CD14-positive monocyte (primary cell): ENCODE measurements around the gene COL6A1. TPM values are rescaled to one million over a fixed set of nuclear protein-coding genes. Genes with fewer than 3 reads are reported as not detected.

Experiments used
- DNase-seq, 3 donors: peaks; one replicate each; pipeline ENCODE4 v3.0.0-alpha.2; 2011 to 2022
- H2AFZ ChIP-seq: 2 replicates; pipeline ENCODE4 v1.6.0; 2012; ENCODE audit warnings: mild to moderate bottlenecking, low read depth, low read length, inconsistent platforms; ENCODE audit not compliant: insufficient read depth, poor library complexity, severe bottlenecking
- H3K27ac ChIP-seq, 2 donors: 1 replicate in 1 of 2; 2 replicates in 1 of 2; pipeline ENCODE4 v1.5.1; 2012 to 2013; ENCODE audit warnings: low read length in 2 of 2, control low read depth in 1 of 2, inconsistent platforms in 1 of 2, low read depth in 1 of 2, mild to moderate bottlenecking in 1 of 2
- H3K27me3 ChIP-seq, 2 donors: one replicate each; pipeline versions ENCODE4 v1.6.0 to v1.6.1; 2011 to 2013; ENCODE audit warnings: low read length in 2 of 2; ENCODE audit not compliant: control insufficient read depth in 2 of 2, insufficient read depth in 2 of 2
- H3K36me3 ChIP-seq, 2 donors: replicated peaks in 1 of 2; 1 replicate in 1 of 2; 2 replicates in 1 of 2; pipeline versions ENCODE4 v1.5.1 to v1.6.1; 2012 to 2013; ENCODE audit warnings: low read length in 2 of 2, control low read depth in 1 of 2, inconsistent platforms in 1 of 2, mild to moderate bottlenecking in 1 of 2; ENCODE audit not compliant: insufficient read depth in 2 of 2, control insufficient read depth in 1 of 2
- H3K4me1 ChIP-seq, 2 donors: 1 replicate in 1 of 2; 2 replicates in 1 of 2; pipeline versions ENCODE4 v1.5.1 to v1.6.1; 2012 to 2013; ENCODE audit warnings: low read length in 2 of 2, control low read depth in 1 of 2, inconsistent platforms in 1 of 2, mild to moderate bottlenecking in 1 of 2, moderate library complexity in 1 of 2; ENCODE audit not compliant: insufficient read depth in 2 of 2, control insufficient read depth in 1 of 2
- H3K4me2 ChIP-seq: replicated peaks from 2 replicates; pipeline ENCODE3; 2012; ENCODE audit warnings: low read length, moderate library complexity, mild to moderate bottlenecking; ENCODE audit not compliant: poor library complexity, severe bottlenecking; ENCODE audit errors: extremely low read depth
- H3K4me3 ChIP-seq, 3 experiments: fragments of 200-600 bp in 1 of 3; sonication (generic) in 1 of 3; replicated peaks in 1 of 3; 1 replicate in 2 of 3; 2 replicates in 1 of 3; pipeline ENCODE4 v1.5.1; 2011 to 2013; ENCODE audit warnings: low read length in 3 of 3, mild to moderate bottlenecking in 3 of 3, control low read depth in 2 of 3, low read depth in 2 of 3, inconsistent platforms in 1 of 3, moderate library complexity in 1 of 3
- H3K79me2 ChIP-seq: 2 replicates; pipeline ENCODE4 v1.6.0; 2012; ENCODE audit warnings: mild to moderate bottlenecking, control low read depth, inconsistent platforms, low read length, moderate library complexity; ENCODE audit not compliant: insufficient read depth
- H3K9ac ChIP-seq: 2 replicates; pipeline ENCODE4 v1.6.0; 2017; ENCODE audit warnings: low read length, mild to moderate bottlenecking; ENCODE audit not compliant: insufficient read depth, poor library complexity, severe bottlenecking
- H3K9me3 ChIP-seq, 2 donors: replicated peaks in 1 of 2; 1 replicate in 1 of 2; 2 replicates in 1 of 2; pipeline versions ENCODE4 v1.5.1 to v1.6.1; 2012 to 2013; ENCODE audit warnings: low read length in 2 of 2, control low read depth in 1 of 2; ENCODE audit not compliant: control insufficient read depth in 1 of 2, insufficient read depth in 1 of 2
- H4K20me1 ChIP-seq: 2 replicates; pipeline ENCODE4 v1.6.0; 2012; ENCODE audit warnings: mild to moderate bottlenecking, low read length, control low read depth, moderate library complexity; ENCODE audit not compliant: insufficient read depth
- H3K27ac Mint-ChIP-seq, 7 donors: one replicate each; pipeline ENCODE4 v1.8.0; 2020; ENCODE audit warnings: mild to moderate bottlenecking in 7 of 7, mixed read lengths in 7 of 7, moderate library complexity in 6 of 7, inconsistent platforms in 2 of 7
- H3K27me3 Mint-ChIP-seq, 3 donors: one replicate each; pipeline ENCODE4 v1.8.0; 2021 to 2022; ENCODE audit warnings: low read depth in 3 of 3, mild to moderate bottlenecking in 3 of 3, mixed read lengths in 3 of 3, moderate library complexity in 3 of 3, inconsistent platforms in 1 of 3
- H3K36me3 Mint-ChIP-seq, 2 donors: one replicate each; pipeline ENCODE4 v1.8.0; 2020; ENCODE audit warnings: mixed read lengths in 2 of 2, inconsistent platforms in 1 of 2, mild to moderate bottlenecking in 1 of 2
- H3K4me1 Mint-ChIP-seq: one replicate; pipeline ENCODE4 v1.8.0; 2020; ENCODE audit warnings: mild to moderate bottlenecking, mixed read lengths
- H3K4me3 Mint-ChIP-seq, 2 donors: one replicate each; pipeline ENCODE4 v1.8.0; 2020; ENCODE audit warnings: mild to moderate bottlenecking in 2 of 2, mixed read lengths in 2 of 2, moderate library complexity in 1 of 2
- H3K9me3 Mint-ChIP-seq, 7 donors: one replicate each; pipeline ENCODE4 v1.8.0; 2020 to 2022; ENCODE audit warnings: mixed read lengths in 7 of 7, mild to moderate bottlenecking in 6 of 7, moderate library complexity in 6 of 7, inconsistent platforms in 2 of 7
- WGBS: methylation state at CpG from one replicate; pipeline ENCODE4 v1.1.5; 2013; ENCODE audit warnings: missing lambda C conversion rate; ENCODE audit not compliant: insufficient coverage; 5-methylcytosine and 5-hydroxymethylcytosine counted together
- intact Hi-C, 2 donors: fragments of 100-400 bp; cut with micrococcal nuclease; formaldehyde crosslinking; loops; one replicate each; pipeline versions ENCODE4 v1.15.0 to v1.15.1; 2023
- polyA plus RNA-seq, 3 donors: library from polyadenylated mRNA; depleted of rRNA in 1 of 3; unstranded in 2 of 3; stranded (reverse) in 1 of 3; fragments of 300-500 nt in 2 of 3; fragments of >200 nt in 1 of 3; fragmentation: Illumina TruSeq in 2 of 3; gene quantifications; 1 replicate in 2 of 3; 2 replicates in 1 of 3; pipeline ENCODE4 v1.2.3, GENCODE V29; 2012 to 2021
- TF ChIP-seq, protein P1 (sequence below): fragments of 200-600 bp; IDR thresholded peaks from one replicate; pipeline ENCODE4 v1.8.0; 2022; ENCODE audit warnings: antibody characterized with exemption, mild to moderate bottlenecking

The COL6A1 gene
- polyA plus RNA-seq, 3 donors, result 0.08 to 0.11 (median 0.10) TPM

- 93% methylated on average over 21 of the region's 24 CpGs for WGBS
- intact Hi-C loops, result no loop called here
- no peaks in the 10 kb centered on the region for H3K36me3 ChIP-seq
- TF ChIP-seq, protein P1, sequence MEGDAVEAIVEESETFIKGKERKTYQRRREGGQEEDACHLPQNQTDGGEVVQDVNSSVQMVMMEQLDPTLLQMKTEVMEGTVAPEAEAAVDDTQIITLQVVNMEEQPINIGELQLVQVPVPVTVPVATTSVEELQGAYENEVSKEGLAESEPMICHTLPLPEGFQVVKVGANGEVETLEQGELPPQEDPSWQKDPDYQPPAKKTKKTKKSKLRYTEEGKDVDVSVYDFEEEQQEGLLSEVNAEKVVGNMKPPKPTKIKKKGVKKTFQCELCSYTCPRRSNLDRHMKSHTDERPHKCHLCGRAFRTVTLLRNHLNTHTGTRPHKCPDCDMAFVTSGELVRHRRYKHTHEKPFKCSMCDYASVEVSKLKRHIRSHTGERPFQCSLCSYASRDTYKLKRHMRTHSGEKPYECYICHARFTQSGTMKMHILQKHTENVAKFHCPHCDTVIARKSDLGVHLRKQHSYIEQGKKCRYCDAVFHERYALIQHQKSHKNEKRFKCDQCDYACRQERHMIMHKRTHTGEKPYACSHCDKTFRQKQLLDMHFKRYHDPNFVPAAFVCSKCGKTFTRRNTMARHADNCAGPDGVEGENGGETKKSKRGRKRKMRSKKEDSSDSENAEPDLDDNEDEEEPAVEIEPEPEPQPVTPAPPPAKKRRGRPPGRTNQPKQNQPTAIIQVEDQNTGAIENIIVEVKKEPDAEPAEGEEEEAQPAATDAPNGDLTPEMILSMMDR, result no peak
- no peaks in the 10 kb centered on the region for H4K20me1 ChIP-seq
- H3K27me3 ChIP-seq, result no peaks in the 10 kb centered on the region
- H3K36me3 Mint-ChIP-seq, result no peaks in the 10 kb centered on the region
- peaks cover 0 to 8% of the 10 kb centered on the region in 2 donors for H3K9me3 ChIP-seq
- no peaks in the 10 kb centered on the region for H3K79me2 ChIP-seq
- no peak overlapping the region for H3K4me3 ChIP-seq
- no peak for DNase-seq
- H3K9ac ChIP-seq, result no peak overlapping the region
- H3K27ac ChIP-seq, result no peak overlapping the region
- H3K4me3 Mint-ChIP-seq, result no peak overlapping the region
- H3K27me3 Mint-ChIP-seq, result peaks cover 0 to 5% (median 1%) of the 10 kb centered on the region in 3 donors
- H3K27ac Mint-ChIP-seq, result no peak overlapping the region
- no peaks in the 10 kb centered on the region for H3K4me1 Mint-ChIP-seq
- H3K4me1 ChIP-seq, result no peaks in the 10 kb centered on the region
- H2AFZ ChIP-seq, result no peak overlapping the region
- peaks cover 2 to 16% (median 6%) of the 10 kb centered on the region in 7 donors for H3K9me3 Mint-ChIP-seq
- no peak overlapping the region for H3K4me2 ChIP-seq
Measured at GRCh38 chr21:45945066-45945867, 36.3 kb upstream of the COL6A1 start.

DNA sequence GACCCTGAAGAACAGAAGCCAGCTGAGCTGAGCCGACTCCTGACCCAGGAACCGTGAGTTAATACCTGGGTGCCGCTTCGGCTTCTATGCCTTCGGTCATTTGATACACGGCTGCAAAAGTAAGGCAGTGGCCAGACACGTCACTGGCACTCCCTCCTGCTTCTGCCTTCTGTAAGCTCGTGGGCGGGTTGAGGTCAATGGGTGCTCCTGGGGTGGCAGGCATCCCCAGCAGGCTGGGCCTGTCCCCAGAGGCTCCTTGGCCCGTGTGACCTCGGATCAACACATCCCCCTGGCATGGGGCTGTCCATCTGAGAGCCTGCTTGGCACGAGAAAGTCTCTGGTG, 35.7 kb upstream of the COL6A1 start:
- no peaks in the 10 kb centered on the region for H3K36me3 Mint-ChIP-seq
- no peak overlapping the region for H3K27ac Mint-ChIP-seq
- no peak overlapping the region for H3K4me2 ChIP-seq
- DNase-seq, result no peak
- intact Hi-C loops, result no loop called here
- peaks cover 0 to 5% (median 3%) of the 10 kb centered on the region in 3 donors for H3K27me3 Mint-ChIP-seq
- TF ChIP-seq, protein P1, result no peak
- H4K20me1 ChIP-seq, result no peaks in the 10 kb centered on the region
- no peaks in the 10 kb centered on the region for H3K4me1 ChIP-seq
- no peak overlapping the region for H3K4me3 ChIP-seq
- H3K9me3 ChIP-seq, result peaks cover 0 to 8% of the 10 kb centered on the region in 2 donors
- no peaks in the 10 kb centered on the region for H3K79me2 ChIP-seq
- no peak overlapping the region for H3K4me3 Mint-ChIP-seq
- no peaks in the 10 kb centered on the region for H3K27me3 ChIP-seq
- no peak overlapping the region for H2AFZ ChIP-seq
- no peaks in the 10 kb centered on the region for H3K4me1 Mint-ChIP-seq
- H3K27ac ChIP-seq, result no peak overlapping the region
- H3K36me3 ChIP-seq, result no peaks in the 10 kb centered on the region
- WGBS, result 92% methylated on average over 12 of the region's 12 CpGs
- no peak overlapping the region for H3K9ac ChIP-seq
- peaks cover 2 to 16% (median 6%) of the 10 kb centered on the region in 7 donors for H3K9me3 Mint-ChIP-seq
